HEK293 (cell line): Measurements from ENCODE around the gene TRIM28.

Experiments
- CTCF ChIA-PET: fragments of 350-600 bp; formaldehyde crosslinking; extraction: SDS; loops from one replicate; lab custom pipeline; 2021; ENCODE audit warnings: antibody characterized with exemption; lab: Yijun Ruan, JAX
- POLR2A ChIA-PET: fragments of 300-600 bp; formaldehyde crosslinking; extraction: SDS; loops from one replicate; lab custom pipeline; 2020; ENCODE audit warnings: antibody characterized with exemption, inconsistent platforms; lab: Yijun Ruan, JAX
- H3K27ac ChIP-seq: fragments of 200-500 bp; sonication (Bioruptor generic); 2 replicates; pipeline ENCODE4 v1.5.1; 2014; ENCODE audit warnings: low read depth, low read length, control low read depth, inconsistent platforms; ENCODE audit errors: extremely low read depth
- H3K36me3 ChIP-seq, 2 experiments: fragments of 200-500 bp in 1 of 2; sonication (Bioruptor generic) in 1 of 2; 1 replicate in 1 of 2; 2 replicates in 1 of 2; pipeline ENCODE4 v1.5.1; 2014 to 2017; ENCODE audit warnings: inconsistent platforms in 2 of 2, low read length in 2 of 2; ENCODE audit not compliant: control insufficient read depth in 2 of 2, insufficient read depth in 1 of 2
- H3K4me1 ChIP-seq: fragments of 200-500 bp; sonication (Bioruptor generic); 2 replicates; pipeline ENCODE4 v1.5.1; 2014; ENCODE audit warnings: mild to moderate bottlenecking, low read length, inconsistent platforms; ENCODE audit not compliant: control insufficient read depth, insufficient read depth
- H3K4me3 ChIP-seq: 2 replicates; pipeline ENCODE4 v1.5.1; 2011; ENCODE audit warnings: low read depth, mild to moderate bottlenecking, control low read depth, low read length, moderate library complexity
- H3K9me3 ChIP-seq: fragments of 200-500 bp; sonication (Bioruptor generic); 2 replicates; pipeline ENCODE4 v1.5.1; 2014; ENCODE audit warnings: low read depth, low read length, inconsistent platforms; ENCODE audit not compliant: control insufficient read depth, insufficient read depth
- HOXD13 ChIP-seq: sonication (generic); formaldehyde crosslinking; IDR thresholded peaks from 2 replicates; pipeline ENCODE4 v1.8.0; 2022; ENCODE audit warnings: missing genetic modification reagents, borderline replicate concordance
- MYNN ChIP-seq: fragments of 450-650 bp; formaldehyde crosslinking; IDR thresholded peaks from 2 replicates; pipeline ENCODE4 v1.5.1; 2016; ENCODE audit warnings: missing biosample characterization, missing genetic modification characterization, borderline replicate concordance
- PRDM1 ChIP-seq: fragments of 450-650 bp; formaldehyde crosslinking; IDR thresholded peaks from 2 replicates; pipeline ENCODE4; 2016; ENCODE audit warnings: missing biosample characterization, missing genetic modification characterization
- ZBTB7A ChIP-seq: fragments of 450-650 bp; formaldehyde crosslinking; IDR thresholded peaks from 2 replicates; pipeline ENCODE4 v1.5.1; 2016; ENCODE audit warnings: low read depth, missing biosample characterization, missing genetic modification characterization
- ZNF121 ChIP-seq: fragments of 450-650 bp; formaldehyde crosslinking; IDR thresholded peaks from 2 replicates; pipeline ENCODE4 v1.5.1; 2016; ENCODE audit warnings: missing biosample characterization, missing genetic modification characterization
- ZNF148 ChIP-seq: fragments of 450-650 bp; formaldehyde crosslinking; IDR thresholded peaks from 2 replicates; pipeline ENCODE4 v1.5.0; 2017; ENCODE audit warnings: missing biosample characterization, missing genetic modification characterization, borderline replicate concordance
- ZNF157 ChIP-seq: fragments of 450-650 bp; formaldehyde crosslinking; IDR thresholded peaks from 2 replicates; pipeline ENCODE4 v1.5.1; 2016; ENCODE audit warnings: missing biosample characterization, missing genetic modification characterization
- ZNF19 ChIP-seq: fragments of 450-650 bp; formaldehyde crosslinking; IDR thresholded peaks from 2 replicates; pipeline ENCODE4; 2016; ENCODE audit warnings: missing biosample characterization, missing genetic modification characterization, low read depth
- ZNF214 ChIP-seq: fragments of 450-650 bp; formaldehyde crosslinking; IDR thresholded peaks from 2 replicates; pipeline ENCODE4 v1.5.1; 2017; ENCODE audit warnings: missing biosample characterization, mild to moderate bottlenecking, missing genetic modification characterization, borderline replicate concordance
- ZNF311 ChIP-seq: fragments of 450-650 bp; formaldehyde crosslinking; IDR thresholded peaks from 2 replicates; pipeline ENCODE4 v1.5.1; 2017; ENCODE audit warnings: missing biosample characterization, missing genetic modification characterization, borderline replicate concordance
- ZNF37A ChIP-seq: fragments of 450-650 bp; IDR thresholded peaks from 2 replicates; pipeline ENCODE4 v1.5.1; 2018; ENCODE audit warnings: missing biosample characterization, missing genetic modification characterization
- ZNF433 ChIP-seq: fragments of 450-650 bp; formaldehyde crosslinking; IDR thresholded peaks from 2 replicates; pipeline ENCODE4 v1.5.1; 2016; ENCODE audit warnings: missing biosample characterization, missing genetic modification characterization, low read depth
- ZNF670 ChIP-seq: fragments of 450-650 bp; formaldehyde crosslinking; IDR thresholded peaks from 2 replicates; pipeline ENCODE4 v1.5.1; 2016; ENCODE audit warnings: missing biosample characterization, missing genetic modification characterization, low read depth
- ZNF692 ChIP-seq: fragments of 450-650 bp; formaldehyde crosslinking; IDR thresholded peaks from 2 replicates; pipeline ENCODE4 v1.5.1; 2016; ENCODE audit warnings: missing biosample characterization, missing genetic modification characterization
- ZNF777 ChIP-seq: fragments of 450-650 bp; formaldehyde crosslinking; IDR thresholded peaks from 2 replicates; pipeline ENCODE4 v1.5.1; 2017; ENCODE audit warnings: missing biosample characterization, missing genetic modification characterization, borderline replicate concordance
- TF ChIP-seq, protein P1 (sequence below): fragments of 450-650 bp; formaldehyde crosslinking; IDR thresholded peaks from 2 replicates; pipeline ENCODE4 v1.5.1; 2016; ENCODE audit warnings: missing biosample characterization, missing genetic modification characterization
- TF ChIP-seq, protein P2 (sequence below): fragments of 450-650 bp; formaldehyde crosslinking; IDR thresholded peaks from 2 replicates; pipeline ENCODE4; 2016; ENCODE audit warnings: missing biosample characterization, missing genetic modification characterization
- TF ChIP-seq, protein P3 (sequence below): fragments of 450-650 bp; formaldehyde crosslinking; IDR thresholded peaks from 2 replicates; pipeline ENCODE4 v1.5.1; 2016; ENCODE audit warnings: missing biosample characterization, missing genetic modification characterization
- TF ChIP-seq, protein P4 (sequence below): fragments of 450-650 bp; formaldehyde crosslinking; IDR thresholded peaks from 2 replicates; pipeline ENCODE4 v1.5.1; 2016; ENCODE audit warnings: missing biosample characterization, missing genetic modification characterization, borderline replicate concordance

The TRIM28 gene

DNA sequence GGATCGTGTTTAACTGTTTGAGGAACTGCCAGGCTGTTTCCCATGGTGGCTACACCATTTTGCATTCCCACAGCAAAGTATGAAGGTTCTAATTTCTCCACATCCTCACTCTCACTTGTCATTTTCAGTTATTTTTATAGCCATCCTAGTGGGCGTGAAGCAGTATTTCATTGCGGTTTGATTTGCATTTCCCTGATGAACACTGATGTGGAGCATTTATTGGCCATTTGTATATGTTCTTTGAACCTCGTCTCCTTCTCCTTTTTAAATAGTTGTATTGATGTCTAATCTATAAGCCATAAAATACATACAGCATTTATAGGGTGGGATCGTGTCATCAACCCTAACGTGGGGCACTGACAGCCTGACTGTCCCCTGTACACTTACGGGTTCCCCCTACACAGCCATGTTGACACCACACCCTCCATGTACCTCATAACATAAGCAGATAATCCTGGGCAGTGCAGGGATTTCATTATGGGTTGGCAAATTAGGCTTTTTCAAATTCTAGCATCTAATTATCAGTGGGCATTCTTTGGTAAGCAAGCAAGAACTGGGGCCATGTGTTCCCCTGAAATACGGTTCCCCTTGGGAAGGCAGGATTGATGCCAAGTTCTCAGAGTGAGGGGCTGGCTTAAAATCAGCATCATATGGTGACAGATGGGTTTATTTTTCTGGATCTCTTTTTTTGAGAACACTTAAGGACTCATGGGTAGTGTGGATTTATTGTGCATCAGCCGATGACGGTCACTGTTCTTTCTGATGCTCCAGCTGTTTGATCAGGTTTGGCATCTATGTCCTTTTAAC is 12.6 kb upstream of the TRIM28 start:
- no peak overlapping the region for H3K27ac ChIP-seq
- ChIA-PET CTCF (interaction anchor here (0.9 to 1.4 kb wide), 2 partner anchors 11 to 12 kb away, joined by 6 to 9 read pairs; partner anchors contain the start of genes TRIM28 and ZBTB45), POLR2A (interaction anchor here (1.1 to 1.3 kb wide), 2 partner anchors 12 to 13 kb away, joined by 3 to 5 read pairs; partner anchors contain the start of genes TRIM28 and ZBTB45)
- no peaks in the 10 kb centered on the region for H3K9me3 ChIP-seq
- TF ChIP-seq ZNF670 (tag by site-specific recombination) (no peak), ZNF311 (tag by site-specific recombination) (no peak), ZBTB7A (tag by site-specific recombination) (no peak), ZNF692 (no peak), ZNF121 (tag by site-specific recombination) (no peak), ZNF433 (tag by site-specific recombination) (no peak), ZNF19 (tag by site-specific recombination) (no peak), PRDM1 (tag by site-specific recombination) (no peak), ZNF777 (no peak), ZNF148 (tag by site-specific recombination) (no peak)
- TF ChIP-seq, protein P1, sequence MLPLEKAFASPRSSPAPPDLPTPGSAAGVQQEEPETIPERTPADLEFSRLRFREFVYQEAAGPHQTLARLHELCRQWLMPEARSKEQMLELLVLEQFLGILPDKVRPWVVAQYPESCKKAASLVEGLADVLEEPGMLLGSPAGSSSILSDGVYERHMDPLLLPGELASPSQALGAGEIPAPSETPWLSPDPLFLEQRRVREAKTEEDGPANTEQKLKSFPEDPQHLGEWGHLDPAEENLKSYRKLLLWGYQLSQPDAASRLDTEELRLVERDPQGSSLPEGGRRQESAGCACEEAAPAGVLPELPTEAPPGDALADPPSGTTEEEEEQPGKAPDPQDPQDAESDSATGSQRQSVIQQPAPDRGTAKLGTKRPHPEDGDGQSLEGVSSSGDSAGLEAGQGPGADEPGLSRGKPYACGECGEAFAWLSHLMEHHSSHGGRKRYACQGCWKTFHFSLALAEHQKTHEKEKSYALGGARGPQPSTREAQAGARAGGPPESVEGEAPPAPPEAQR (tag by site-specific recombination): no peak
- no peaks in the 10 kb centered on the region for H3K4me1 ChIP-seq
- H3K4me3 ChIP-seq: no peak overlapping the region
- H3K36me3 ChIP-seq: no peaks in the 10 kb centered on the region

- ChIA-PET CTCF (no interaction called here), POLR2A (interaction anchor here (0.7 to 3.1 kb wide), 3 partner anchors 8 to 174 kb away, joined by 3 to 21 read pairs (median 4); partner anchors contain the start of genes TRIM28 and ZBTB45)
- Histone ChIP-seq H3K4me3 (no peak overlapping the region), H3K27ac (no peak overlapping the region), H3K36me3 (no peaks in the 10 kb centered on the region), H3K4me1 (no peaks in the 10 kb centered on the region), H3K9me3 (no peaks in the 10 kb centered on the region)
- TF ChIP-seq MYNN (tag by site-specific recombination) (no peak), ZNF214 (tag by site-specific recombination) (no peak), ZNF37A (no peak), HOXD13 (no peak), ZNF157 (tag by site-specific recombination) (no peak)
- TF ChIP-seq, protein P2, sequence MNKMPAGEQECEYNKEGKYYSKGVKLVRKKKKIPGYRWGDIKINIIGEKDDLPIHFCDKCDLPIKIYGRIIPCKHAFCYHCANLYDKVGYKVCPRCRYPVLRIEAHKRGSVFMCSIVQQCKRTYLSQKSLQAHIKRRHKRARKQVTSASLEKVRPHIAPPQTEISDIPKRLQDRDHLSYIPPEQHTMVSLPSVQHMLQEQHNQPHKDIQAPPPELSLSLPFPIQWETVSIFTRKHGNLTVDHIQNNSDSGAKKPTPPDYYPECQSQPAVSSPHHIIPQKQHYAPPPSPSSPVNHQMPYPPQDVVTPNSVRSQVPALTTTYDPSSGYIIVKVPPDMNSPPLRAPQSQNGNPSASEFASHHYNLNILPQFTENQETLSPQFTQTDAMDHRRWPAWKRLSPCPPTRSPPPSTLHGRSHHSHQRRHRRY (tag by site-specific recombination): no peak
- TF ChIP-seq, protein P3, sequence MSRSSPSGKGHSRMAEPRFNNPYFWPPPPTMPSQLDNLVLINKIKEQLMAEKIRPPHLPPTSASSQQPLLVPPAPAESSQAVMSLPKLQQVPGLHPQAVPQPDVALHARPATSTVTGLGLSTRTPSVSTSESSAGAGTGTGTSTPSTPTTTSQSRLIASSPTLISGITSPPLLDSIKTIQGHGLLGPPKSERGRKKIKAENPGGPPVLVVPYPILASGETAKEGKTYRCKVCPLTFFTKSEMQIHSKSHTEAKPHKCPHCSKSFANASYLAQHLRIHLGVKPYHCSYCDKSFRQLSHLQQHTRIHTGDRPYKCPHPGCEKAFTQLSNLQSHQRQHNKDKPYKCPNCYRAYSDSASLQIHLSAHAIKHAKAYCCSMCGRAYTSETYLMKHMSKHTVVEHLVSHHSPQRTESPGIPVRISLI: no peak
- TF ChIP-seq, protein P4, sequence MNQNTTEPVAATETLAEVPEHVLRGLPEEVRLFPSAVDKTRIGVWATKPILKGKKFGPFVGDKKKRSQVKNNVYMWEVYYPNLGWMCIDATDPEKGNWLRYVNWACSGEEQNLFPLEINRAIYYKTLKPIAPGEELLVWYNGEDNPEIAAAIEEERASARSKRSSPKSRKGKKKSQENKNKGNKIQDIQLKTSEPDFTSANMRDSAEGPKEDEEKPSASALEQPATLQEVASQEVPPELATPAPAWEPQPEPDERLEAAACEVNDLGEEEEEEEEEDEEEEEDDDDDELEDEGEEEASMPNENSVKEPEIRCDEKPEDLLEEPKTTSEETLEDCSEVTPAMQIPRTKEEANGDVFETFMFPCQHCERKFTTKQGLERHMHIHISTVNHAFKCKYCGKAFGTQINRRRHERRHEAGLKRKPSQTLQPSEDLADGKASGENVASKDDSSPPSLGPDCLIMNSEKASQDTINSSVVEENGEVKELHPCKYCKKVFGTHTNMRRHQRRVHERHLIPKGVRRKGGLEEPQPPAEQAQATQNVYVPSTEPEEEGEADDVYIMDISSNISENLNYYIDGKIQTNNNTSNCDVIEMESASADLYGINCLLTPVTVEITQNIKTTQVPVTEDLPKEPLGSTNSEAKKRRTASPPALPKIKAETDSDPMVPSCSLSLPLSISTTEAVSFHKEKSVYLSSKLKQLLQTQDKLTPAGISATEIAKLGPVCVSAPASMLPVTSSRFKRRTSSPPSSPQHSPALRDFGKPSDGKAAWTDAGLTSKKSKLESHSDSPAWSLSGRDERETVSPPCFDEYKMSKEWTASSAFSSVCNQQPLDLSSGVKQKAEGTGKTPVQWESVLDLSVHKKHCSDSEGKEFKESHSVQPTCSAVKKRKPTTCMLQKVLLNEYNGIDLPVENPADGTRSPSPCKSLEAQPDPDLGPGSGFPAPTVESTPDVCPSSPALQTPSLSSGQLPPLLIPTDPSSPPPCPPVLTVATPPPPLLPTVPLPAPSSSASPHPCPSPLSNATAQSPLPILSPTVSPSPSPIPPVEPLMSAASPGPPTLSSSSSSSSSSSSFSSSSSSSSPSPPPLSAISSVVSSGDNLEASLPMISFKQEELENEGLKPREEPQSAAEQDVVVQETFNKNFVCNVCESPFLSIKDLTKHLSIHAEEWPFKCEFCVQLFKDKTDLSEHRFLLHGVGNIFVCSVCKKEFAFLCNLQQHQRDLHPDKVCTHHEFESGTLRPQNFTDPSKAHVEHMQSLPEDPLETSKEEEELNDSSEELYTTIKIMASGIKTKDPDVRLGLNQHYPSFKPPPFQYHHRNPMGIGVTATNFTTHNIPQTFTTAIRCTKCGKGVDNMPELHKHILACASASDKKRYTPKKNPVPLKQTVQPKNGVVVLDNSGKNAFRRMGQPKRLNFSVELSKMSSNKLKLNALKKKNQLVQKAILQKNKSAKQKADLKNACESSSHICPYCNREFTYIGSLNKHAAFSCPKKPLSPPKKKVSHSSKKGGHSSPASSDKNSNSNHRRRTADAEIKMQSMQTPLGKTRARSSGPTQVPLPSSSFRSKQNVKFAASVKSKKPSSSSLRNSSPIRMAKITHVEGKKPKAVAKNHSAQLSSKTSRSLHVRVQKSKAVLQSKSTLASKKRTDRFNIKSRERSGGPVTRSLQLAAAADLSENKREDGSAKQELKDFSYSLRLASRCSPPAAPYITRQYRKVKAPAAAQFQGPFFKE: no peak
Observed at GRCh38 chr19:58535857-58536256, 8.0 kb upstream of the TRIM28 start.
